ENCODE measurements around the gene HENMT1.

The HENMT1 gene

GRCh38 chr1:108627951-108628350 is 32.9 kb downstream of the HENMT1 start:
- no peak for DNase-seq (ENCODE audit: low spot score)

- no peak for DNase-seq (ENCODE audit: low spot score)
These were observed 33.6 kb downstream of the HENMT1 start for GRCh38 chr1:108627256-108627655.

DNA sequence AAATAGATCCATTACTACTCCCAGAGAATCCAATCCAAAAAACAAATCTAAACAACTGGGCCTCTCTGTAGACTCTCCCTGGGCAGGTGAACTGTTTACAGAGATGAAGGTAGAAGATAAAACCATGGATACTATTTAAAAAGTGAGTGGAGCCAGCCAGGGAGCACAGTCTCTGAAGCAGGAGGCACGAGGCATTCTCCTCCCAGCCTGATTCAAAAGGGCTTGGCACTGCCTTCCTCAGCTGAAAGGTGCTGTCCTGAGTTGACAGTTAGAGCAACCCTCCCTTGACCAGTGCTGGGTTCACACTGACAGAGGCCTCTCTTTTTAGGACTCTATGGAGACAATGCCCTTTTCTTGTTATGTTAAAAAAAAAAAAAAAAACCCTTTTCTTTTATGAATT is 36.8 kb downstream of the HENMT1 start:
- no peak for DNase-seq (ENCODE audit: low spot score)

DNA sequence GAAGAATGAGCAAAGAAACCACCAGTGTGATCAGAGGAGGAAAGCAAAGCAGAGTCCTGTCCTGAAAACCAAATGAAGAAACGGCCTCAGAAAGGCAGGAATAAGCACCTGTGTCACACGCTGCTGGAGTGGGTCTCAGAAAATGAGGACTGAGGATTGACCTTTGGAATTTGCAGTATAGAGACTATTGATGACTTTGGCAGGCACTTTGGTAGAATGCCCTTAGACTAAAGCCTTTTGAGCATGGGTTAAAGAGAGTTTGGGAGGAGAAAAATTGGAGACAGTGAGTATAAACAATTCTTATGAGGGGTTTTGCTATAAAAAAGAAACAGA is 43.2 kb downstream of the HENMT1 start:
- no peak for DNase-seq (ENCODE audit: low spot score)

- no peak for DNase-seq (ENCODE audit: low spot score)
These were observed 43.7 kb downstream of the HENMT1 start for GRCh38 chr1:108617008-108617723.

GRCh38 chr1:108615544-108615943 is 45.3 kb downstream of the HENMT1 start:
- DNase-seq (ENCODE audit: low spot score): no peak

- no peak for DNase-seq (ENCODE audit: low spot score)
These were observed 48.4 kb downstream of the HENMT1 start for GRCh38 chr1:108612496-108612895.

DNA sequence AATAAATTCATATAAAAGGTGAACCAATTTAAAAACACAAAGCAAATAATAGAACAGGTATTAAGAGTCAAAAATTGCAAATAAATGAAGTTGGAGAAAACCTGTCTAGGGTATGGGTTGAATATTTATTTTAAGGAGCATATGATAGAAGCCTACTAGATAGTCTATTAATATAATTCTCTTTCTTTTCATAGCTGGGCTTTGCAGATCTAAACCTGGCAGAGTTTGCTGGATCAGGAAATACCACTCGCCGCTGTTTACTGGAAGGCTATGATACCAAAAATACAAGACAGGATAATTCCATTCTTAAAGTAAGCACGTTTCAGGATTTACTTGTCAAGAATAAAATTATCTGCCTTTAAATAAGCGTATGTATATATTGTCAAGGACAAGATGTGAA is 48.9 kb downstream of the HENMT1 start:
- no peak for DNase-seq (ENCODE audit: low spot score)

GRCh38 chr1:108610073-108610472 is 50.8 kb downstream of the HENMT1 start:
- DNase-seq (ENCODE audit: low spot score): peak; percentile 30

DNA sequence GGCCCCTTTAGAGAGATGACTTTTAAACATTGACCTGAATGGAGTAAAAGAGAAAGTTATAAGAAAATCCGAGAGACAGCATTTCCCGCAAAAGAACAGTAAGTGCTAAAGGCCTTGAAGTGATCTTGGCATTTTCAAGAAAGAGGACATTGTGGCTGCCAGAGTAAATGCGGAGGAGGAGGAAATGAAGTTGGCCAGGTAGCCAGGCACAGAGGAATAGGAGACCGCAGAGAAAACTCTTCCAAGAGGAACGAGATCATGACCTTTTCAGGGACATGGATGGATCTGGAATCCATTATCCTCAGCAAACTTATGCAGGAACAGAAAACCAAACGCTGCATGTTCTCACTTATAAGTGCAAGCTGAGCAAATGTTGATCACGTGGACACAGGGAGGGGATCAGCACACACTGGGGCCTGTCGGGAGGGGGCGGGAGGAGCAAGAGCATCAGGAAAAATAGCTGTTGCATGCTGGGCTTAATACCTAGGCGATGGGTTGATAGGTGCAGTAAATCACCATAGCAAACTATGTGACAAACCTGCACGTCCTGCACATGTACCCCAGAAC is 51.3 kb downstream of the HENMT1 start:
- no peak for DNase-seq (ENCODE audit: low spot score)

DNA sequence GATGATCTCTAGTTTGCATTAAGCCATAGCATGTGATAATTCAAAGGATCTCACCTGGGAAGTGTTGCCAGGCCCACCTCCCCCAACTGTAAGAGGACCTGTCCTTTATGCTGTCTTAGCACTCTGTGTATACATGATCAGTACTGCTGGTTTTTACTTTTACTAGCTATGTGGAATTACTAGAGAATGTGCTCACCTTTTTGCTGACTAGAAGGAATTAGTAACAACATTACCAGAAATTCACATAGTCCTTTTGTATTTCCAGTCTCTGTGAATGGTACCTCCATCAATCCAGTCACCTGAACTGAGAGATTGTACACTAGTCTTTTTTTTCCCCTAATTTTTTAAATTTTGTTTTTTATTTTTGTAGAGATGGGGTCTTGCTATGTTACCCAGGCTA is 54.4 kb downstream of the HENMT1 start:
- no peak for DNase-seq (ENCODE audit: low spot score)

DNA sequence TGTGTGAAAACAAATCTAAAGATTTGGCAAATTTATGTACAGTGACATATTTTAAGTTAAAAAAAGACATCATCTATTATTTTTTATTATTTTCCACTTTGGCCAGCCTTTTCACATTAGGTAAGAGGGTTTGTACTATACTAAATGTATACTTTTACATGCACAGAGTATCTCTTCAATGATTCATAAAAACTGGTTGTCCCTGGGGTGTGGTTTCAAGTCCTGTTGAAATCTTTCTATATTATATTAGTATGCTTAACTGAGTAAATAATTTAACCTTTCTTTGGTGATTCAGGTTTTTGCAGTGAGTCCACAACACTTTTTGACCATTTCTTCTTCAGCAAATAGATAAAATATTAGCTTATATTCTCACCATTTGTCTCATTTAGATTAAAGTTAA is 55.3 kb downstream of the HENMT1 start:
- DNase-seq (ENCODE audit: low spot score): no peak

- DNase-seq (ENCODE audit: low spot score): no peak
These were observed 59.0 kb downstream of the HENMT1 start for GRCh38 chr1:108601708-108602410.

DNA sequence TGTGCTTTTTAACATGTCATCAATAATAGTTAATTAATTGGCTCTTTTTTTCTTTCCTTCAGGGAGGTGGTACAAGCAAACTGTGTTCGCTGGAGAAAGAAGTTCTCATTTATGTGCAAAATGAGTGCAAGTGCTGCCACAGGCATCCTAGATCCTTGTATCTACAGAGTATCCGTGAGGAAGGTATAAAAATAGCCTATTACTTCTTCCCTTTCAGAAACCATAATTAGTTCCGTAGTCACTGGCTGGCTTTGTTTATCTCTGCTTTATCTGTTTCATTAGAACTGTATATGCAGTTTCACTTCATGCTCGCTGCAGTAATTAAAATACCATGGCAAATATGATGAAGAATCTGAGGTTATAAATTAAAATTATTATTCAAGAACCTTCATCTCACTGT is 60.4 kb downstream of the HENMT1 start:
- DNase-seq (ENCODE audit: low spot score): no peak

DNA sequence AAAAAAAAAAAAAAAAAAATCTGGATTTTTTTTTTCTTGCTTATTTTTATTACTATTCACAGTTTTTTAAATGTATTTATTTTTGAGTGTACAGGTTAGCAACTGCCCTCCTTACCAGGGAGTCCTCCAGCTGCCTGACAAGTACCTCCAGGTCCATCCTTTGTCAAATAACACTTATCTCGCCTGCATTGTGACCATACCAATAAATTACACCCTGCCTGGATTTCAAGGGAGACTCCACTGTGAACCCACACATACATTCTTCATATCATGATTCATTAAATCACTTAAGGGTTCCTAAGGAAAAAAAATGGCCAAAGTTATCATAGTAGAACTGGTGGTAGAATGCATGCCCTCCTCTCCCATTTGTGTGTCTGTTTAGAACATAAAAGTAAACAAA is 62.6 kb downstream of the HENMT1 start:
- no peak for DNase-seq (ENCODE audit: low spot score)
